ENCODE measurements around the gene HBZ. TPM values are rescaled to one million over a fixed set of nuclear protein-coding genes. Genes with fewer than 3 reads are reported as not detected.
"Not testable (repeated sequence)": the region's sequence is repeated elsewhere in the genome, so short reads cannot be mapped to it uniquely, and the experiment has no call there.

HBZ gene
- total RNA-seq, 4 donors from 2014 or later, result 0.88 to 3.0 TPM; not detected in 2

DNA sequence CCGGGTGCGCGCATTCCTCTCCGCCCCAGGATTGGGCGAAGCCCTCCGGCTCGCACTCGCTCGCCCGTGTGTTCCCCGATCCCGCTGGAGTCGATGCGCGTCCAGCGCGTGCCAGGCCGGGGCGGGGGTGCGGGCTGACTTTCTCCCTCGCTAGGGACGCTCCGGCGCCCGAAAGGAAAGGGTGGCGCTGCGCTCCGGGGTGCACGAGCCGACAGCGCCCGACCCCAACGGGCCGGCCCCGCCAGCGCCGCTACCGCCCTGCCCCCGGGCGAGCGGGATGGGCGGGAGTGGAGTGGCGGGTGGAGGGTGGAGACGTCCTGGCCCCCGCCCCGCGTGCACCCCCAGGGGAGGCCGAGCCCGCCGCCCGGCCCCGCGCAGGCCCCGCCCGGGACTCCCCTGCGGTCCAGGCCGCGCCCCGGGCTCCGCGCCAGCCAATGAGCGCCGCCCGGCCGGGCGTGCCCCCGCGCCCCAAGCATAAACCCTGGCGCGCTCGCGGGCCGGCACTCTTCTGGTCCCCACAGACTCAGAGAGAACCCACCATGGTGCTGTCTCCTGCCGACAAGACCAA, 20.0 kb downstream of the HBZ start, which contains the start of gene HBA2:
Gene HBA2 (plus strand): TSS at position 503 of the 568 bp plus-strand sequence. CDS start 37 bp downstream, at position 540.
- TF ChIP-seq, protein P1, sequence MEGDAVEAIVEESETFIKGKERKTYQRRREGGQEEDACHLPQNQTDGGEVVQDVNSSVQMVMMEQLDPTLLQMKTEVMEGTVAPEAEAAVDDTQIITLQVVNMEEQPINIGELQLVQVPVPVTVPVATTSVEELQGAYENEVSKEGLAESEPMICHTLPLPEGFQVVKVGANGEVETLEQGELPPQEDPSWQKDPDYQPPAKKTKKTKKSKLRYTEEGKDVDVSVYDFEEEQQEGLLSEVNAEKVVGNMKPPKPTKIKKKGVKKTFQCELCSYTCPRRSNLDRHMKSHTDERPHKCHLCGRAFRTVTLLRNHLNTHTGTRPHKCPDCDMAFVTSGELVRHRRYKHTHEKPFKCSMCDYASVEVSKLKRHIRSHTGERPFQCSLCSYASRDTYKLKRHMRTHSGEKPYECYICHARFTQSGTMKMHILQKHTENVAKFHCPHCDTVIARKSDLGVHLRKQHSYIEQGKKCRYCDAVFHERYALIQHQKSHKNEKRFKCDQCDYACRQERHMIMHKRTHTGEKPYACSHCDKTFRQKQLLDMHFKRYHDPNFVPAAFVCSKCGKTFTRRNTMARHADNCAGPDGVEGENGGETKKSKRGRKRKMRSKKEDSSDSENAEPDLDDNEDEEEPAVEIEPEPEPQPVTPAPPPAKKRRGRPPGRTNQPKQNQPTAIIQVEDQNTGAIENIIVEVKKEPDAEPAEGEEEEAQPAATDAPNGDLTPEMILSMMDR (IDR thresholded peaks at IDR 0.05; ENCODE audit: low read depth), result not testable (repeated sequence)

DNA sequence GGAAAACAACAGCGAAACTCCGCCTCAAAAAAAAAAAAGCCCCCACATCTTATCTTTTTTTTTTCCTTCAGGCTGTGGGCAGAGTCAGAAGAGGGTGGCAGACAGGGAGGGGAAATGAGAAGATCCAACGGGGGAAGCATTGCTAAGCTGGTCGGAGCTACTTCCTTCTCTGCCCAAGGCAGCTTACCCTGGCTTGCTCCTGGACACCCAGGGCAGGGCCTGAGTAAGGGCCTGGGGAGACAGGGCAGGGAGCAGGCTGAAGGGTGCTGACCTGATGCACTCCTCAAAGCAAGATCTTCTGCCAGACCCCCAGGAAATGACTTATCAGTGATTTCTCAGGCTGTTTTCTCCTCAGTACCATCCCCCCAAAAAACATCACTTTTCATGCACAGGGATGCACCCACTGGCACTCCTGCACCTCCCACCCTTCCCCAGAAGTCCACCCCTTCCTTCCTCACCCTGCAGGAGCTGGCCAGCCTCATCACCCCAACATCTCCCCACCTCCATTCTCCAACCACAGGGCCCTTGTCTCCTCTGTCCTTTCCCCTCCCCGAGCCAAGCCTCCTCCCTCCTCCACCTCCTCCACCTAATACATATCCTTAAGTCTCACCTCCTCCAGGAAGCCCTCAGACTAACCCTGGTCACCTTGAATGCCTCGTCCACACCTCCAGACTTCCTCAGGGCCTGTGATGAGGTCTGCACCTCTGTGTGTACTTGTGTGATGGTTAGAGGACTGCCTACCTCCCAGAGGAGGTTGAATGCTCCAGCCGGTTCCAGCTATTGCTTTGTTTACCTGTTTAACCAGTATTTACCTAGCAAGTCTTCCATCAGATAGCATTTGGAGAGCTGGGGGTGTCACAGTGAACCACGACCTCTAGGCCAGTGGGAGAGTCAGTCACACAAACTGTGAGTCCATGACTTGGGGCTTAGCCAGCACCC, 22.8 kb downstream of the HBZ start:
- TF ChIP-seq, protein P1 (IDR thresholded peaks at IDR 0.05; ENCODE audit: low read depth), result no peak

- TF ChIP-seq, protein P1 (IDR thresholded peaks at IDR 0.05; ENCODE audit: low read depth), result not testable (repeated sequence)
These were observed 24.3 kb downstream of the HBZ start, which contains the start of gene HBA1 for GRCh38 chr16:176477-177382. HBA1 (plus strand) TSS chr16:176680; CDS start chr16:176717, 37 bp downstream.

- TF ChIP-seq, protein P1 (IDR thresholded peaks at IDR 0.05; ENCODE audit: low read depth), result no peak
These were observed 25.0 kb downstream of the HBZ start for GRCh38 chr16:177394-177822.

DNA sequence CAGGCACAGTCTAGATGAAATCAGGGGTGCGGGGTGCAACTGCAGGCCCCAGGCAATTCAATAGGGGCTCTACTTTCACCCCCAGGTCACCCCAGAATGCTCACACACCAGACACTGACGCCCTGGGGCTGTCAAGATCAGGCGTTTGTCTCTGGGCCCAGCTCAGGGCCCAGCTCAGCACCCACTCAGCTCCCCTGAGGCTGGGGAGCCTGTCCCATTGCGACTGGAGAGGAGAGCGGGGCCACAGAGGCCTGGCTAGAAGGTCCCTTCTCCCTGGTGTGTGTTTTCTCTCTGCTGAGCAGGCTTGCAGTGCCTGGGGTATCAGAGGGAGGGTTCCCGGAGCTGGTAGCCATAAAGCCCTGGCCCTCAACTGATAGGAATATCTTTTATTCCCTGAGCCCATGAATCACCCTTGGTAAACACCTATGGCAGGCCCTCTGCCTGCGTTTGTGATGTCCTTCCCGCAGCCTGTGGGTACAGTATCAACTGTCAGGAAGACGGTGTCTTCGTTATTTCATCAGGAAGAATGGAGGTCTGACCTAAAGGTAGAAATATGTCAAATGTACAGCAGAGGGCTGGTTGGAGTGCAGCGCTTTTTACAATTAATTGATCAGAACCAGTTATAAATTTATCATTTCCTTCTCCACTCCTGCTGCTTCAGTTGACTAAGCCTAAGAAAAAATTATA, 25.7 kb downstream of the HBZ start:
- TF ChIP-seq, protein P1 (IDR thresholded peaks at IDR 0.05; ENCODE audit: low read depth), result no peak

DNA sequence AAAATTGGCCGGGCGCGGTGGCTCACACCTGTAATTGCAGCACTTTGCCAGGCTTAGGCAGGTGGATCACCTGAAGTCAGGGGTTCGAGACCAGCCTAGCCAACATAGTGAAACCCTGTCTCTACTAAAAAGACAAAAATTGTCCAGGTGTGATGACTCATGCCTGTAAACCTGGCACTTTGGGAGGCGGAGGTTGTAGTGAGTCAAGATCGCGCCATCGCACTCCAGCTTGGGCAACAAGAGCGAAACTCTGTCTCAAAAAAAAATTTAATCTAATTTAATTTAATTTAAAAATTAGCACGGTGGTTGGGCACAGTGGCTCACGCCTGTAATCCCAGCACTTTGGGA, 26.2 kb downstream of the HBZ start:
- TF ChIP-seq, protein P1 (IDR thresholded peaks at IDR 0.05; ENCODE audit: low read depth), result no peak
